Skeletal muscle tissue (tissue), 4 donors: ENCODE measurements around the gene UBE2H. TPM values are rescaled to one million over a fixed set of nuclear protein-coding genes. Genes with fewer than 3 reads are reported as not detected.
"Not testable (repeated sequence)": the region's sequence is repeated elsewhere in the genome, so short reads cannot be mapped to it uniquely, and the experiment has no call there.

Experiments used
- H3K27ac ChIP-seq: one replicate; pipeline ENCODE4 v1.7.0; 2013; ENCODE audit warnings: mild to moderate bottlenecking, low read depth, low read length, inconsistent platforms
- H3K27me3 ChIP-seq, 3 donors: one replicate each; pipeline ENCODE4 v1.7.0; 2013; ENCODE audit warnings: low read length in 3 of 3; ENCODE audit not compliant: control insufficient read depth in 3 of 3, insufficient read depth in 3 of 3
- H3K36me3 ChIP-seq, 3 donors: one replicate each; pipeline ENCODE4 v1.7.0; 2013; ENCODE audit warnings: low read length in 3 of 3; ENCODE audit not compliant: control insufficient read depth in 3 of 3, insufficient read depth in 3 of 3
- H3K4me1 ChIP-seq, 3 donors: one replicate each; pipeline ENCODE4 v1.7.0; 2013; ENCODE audit warnings: low read length in 3 of 3, mild to moderate bottlenecking in 3 of 3; ENCODE audit not compliant: control insufficient read depth in 3 of 3, insufficient read depth in 3 of 3
- H3K4me3 ChIP-seq, 3 donors: one replicate each; pipeline ENCODE4 v1.7.0; 2013; ENCODE audit warnings: low read length in 3 of 3
- H3K9ac ChIP-seq, 3 donors: one replicate each; pipeline ENCODE4 v1.7.0; 2013; ENCODE audit warnings: low read length in 3 of 3, mild to moderate bottlenecking in 3 of 3, moderate library complexity in 2 of 3, low read depth in 1 of 3
- H3K9me3 ChIP-seq, 3 donors: one replicate each; pipeline ENCODE4 v1.7.0; 2013; ENCODE audit warnings: low read length in 3 of 3; ENCODE audit not compliant: control insufficient read depth in 3 of 3
- total RNA-seq: library from RNA; depleted of rRNA; stranded (reverse); fragments of >200 nt; gene quantifications from one replicate; pipeline ENCODE4 v1.2.3, GENCODE V29; 2014
- donor health status: Osteomylitis.

Gene UBE2H
- total RNA-seq, 1 donor from 2014 or later, result 61.6 TPM

DNA sequence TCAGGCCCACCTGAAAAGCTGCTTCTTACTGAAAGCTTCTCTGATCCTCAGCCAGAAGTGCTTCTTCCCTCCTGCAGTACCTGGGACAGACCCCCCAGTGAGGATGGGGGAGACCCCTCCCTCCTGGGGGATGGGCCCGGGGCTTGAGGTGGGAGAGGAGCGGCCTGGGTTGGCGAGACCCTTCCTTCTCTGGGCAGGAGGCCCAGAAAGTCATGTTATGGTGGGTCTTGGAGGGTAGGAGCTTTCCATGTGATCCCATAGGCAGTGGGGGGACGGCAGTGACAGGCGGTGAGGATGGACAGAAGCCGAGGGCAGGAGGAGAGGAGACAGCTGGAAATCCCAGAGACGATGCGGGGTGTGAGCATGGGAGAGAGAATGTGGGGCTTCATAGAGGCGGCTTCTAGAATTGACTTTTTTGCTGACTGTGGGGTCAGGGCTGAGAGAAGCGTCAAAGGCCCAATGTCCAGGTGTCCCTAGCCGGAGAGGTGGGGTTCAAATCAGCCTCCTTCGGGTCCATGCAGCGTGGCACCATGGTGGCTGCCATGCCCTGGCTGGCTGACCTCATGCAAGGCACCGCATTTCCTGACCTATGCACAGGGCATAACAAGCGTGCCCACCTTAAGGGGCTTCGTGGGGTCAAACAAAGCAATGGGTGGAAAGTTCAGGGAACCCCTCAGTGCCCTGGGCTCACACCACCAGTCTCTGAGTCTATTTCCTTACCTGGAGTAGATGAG is 154.0 kb downstream of the UBE2H start:
- H3K27me3 ChIP-seq, result no peaks in the 10 kb centered on the region
- H3K4me3 ChIP-seq, result no peak overlapping the region
- H3K27ac ChIP-seq, result no peak overlapping the region
- no peaks in the 10 kb centered on the region for H3K36me3 ChIP-seq
- H3K9ac ChIP-seq, result no peak overlapping the region
- no peaks in the 10 kb centered on the region for H3K9me3 ChIP-seq
- peaks cover 6 to 18% (median 11%) of the 10 kb centered on the region in 3 donors for H3K4me1 ChIP-seq

DNA sequence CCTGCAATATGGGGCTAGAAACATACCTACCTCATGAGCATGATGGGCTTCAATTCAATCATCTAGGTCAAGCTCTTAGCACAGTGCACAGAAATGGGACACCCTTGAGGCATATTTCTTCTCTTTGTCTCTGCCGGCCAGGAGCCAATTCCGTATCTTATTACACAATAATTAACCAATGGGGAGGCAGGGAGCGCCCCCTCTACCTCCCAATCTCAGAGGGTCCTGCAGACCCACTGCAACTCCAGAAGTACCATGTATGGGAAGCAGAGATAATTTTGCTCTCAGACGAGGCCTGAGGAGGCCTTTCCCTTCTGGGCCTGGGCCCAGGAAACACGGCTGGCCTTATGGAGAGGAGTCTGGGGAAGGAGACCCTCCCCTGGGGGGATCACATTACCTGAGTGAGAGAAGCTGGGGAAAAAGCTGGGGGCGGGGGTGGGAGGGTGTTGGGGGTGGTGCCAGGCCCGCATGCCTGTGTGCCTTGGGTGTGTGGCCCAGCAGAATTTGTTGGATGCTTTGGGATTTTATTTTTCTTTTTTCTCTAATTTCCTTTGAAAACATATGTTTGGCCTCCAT is 155.5 kb downstream of the UBE2H start:
- H3K36me3 ChIP-seq, result no peaks in the 10 kb centered on the region
- no peak overlapping the region for H3K9ac ChIP-seq
- no peaks in the 10 kb centered on the region for H3K9me3 ChIP-seq
- no peak overlapping the region for H3K4me3 ChIP-seq
- H3K4me1 ChIP-seq, result peaks cover 6 to 18% (median 11%) of the 10 kb centered on the region in 3 donors
- H3K27ac ChIP-seq, result no peak overlapping the region
- H3K27me3 ChIP-seq, result no peaks in the 10 kb centered on the region

DNA sequence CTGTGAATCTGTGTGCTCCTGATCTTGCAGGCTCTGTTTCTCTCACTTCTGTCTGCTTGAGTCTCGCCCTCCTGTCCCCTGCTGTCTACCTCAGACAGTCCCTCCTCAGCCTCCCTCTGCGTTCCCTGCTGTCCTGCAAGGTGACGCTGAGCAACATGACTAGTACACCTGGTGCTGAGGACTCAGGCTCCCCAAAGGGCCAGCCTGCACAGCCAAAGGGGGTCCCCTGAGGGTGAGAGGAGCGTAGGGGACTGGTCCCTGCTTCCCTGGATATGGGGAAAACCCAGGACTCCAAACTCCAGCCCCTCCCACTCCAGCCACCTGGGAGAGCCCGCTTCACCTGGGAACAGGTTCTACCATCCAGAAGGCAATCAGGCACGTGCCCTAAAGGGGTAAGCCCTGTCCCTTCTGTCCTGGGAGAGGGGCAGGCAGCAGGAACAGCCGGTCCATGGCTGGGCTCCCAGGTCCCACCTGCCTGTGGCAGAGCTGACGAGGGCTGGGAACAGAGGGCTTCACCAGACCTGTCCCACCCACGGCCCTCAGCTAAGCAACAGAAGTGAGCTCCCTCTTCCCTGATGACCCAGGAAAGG is 156.5 kb downstream of the UBE2H start:
- no peak overlapping the region for H3K27ac ChIP-seq
- H3K9ac ChIP-seq, result no peak overlapping the region
- H3K9me3 ChIP-seq, result no peaks in the 10 kb centered on the region
- no peak overlapping the region for H3K4me3 ChIP-seq
- H3K4me1 ChIP-seq, result peaks cover 6 to 18% (median 11%) of the 10 kb centered on the region in 3 donors
- no peaks in the 10 kb centered on the region for H3K36me3 ChIP-seq
- H3K27me3 ChIP-seq, result no peaks in the 10 kb centered on the region

DNA sequence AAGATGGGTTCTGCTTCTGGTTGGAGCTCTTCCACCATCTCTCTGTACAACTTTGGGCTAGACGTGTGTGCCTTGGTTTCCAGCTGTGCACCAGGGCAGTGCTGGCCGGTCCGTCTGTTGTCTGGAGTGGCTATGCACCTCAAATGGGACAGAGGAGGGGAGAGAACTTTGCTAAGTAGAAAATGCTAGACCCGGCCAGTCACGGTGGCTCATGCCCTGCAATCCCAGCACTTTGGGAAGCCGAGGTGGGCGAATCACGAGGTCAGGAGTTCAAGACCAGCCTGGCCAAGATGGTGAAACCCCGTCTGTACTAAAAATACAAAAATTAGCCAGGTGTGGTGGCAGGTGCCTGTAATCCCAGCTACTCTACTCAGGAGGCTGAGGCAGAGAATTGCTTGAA is 158.3 kb downstream of the UBE2H start:
- not testable (repeated sequence) for H3K9me3 ChIP-seq, H3K9ac ChIP-seq, H3K4me3 ChIP-seq, H3K27me3 ChIP-seq, H3K36me3 ChIP-seq, H3K27ac ChIP-seq
- peaks cover 6 to 18% (median 11%) of the 10 kb centered on the region in 3 donors for H3K4me1 ChIP-seq

DNA sequence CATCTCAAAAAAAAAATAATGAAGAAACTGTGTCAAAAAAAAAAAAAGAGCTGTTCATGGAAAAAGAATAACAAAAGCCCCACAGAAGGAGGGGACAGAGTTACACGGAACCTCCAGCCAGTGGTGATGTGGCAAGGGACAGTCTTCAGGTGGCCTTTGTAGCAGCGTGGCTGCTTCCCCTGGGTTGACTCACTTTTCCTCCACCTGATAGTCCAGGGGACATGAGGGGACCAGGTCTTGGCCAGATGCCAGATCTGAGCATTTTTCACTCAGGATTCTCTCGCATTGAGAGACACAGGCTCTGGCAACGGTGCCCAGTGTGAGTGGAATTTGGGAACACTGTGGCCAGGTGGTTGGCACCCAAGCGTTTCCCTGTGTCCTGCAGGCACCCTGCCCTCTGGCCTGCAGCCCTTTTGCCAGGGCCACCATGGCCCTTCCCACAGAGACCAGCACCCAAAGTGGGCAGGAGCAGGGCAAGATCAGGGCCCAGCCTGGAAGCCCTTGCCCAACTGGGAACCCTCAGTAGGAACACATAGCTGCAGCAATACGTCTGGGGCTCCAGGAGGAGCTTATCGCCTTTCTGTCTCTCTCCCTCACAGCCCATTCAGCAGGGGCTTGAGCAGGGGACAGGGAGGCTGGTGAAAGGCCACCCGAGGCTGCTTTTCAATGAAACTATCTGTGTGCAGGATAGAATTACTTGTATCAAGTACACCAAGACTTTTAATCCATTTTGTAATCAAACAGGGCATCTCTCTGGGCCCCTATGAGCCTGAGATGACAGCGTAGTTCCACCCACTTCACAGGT is 159.1 kb downstream of the UBE2H start:
- Histone ChIP-seq H3K36me3 (no peaks in the 10 kb centered on the region), H3K27ac (no peak overlapping the region), H3K9ac (no peak overlapping the region), H3K27me3 (peaks cover 0 to 6% (median 3%) of the 10 kb centered on the region in 3 donors), H3K4me1 (peaks cover 6 to 12% (median 8%) of the 10 kb centered on the region in 3 donors), H3K4me3 (no peak overlapping the region), H3K9me3 (no peaks in the 10 kb centered on the region)

DNA sequence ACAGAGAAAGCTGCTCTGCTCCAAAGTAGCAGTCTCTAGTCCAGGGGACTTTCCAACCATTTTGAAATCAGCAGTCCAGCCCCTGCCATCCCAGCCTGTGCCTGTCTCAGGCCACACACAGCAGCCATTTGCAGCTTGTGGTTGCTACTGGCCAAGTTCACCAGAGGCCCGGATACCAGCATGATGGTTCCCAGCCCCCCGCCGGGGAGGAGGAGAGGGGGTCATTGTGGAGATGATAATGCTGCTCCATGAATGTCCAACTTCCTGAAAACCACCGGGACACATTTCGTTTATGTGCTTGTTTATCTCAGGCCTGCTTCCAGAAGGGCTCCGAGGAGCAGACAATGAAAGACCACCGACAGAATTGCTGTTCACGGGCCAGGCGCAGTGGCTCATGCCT is 160.0 kb downstream of the UBE2H start:
- H3K4me3 ChIP-seq, result no peak overlapping the region
- H3K9ac ChIP-seq, result no peak overlapping the region
- peaks cover under 1 to 2% (median 1%) of the 10 kb centered on the region in 3 donors for H3K4me1 ChIP-seq
- H3K27ac ChIP-seq, result no peak overlapping the region
- H3K9me3 ChIP-seq, result no peaks in the 10 kb centered on the region
- peaks cover 0 to 10% (median 4%) of the 10 kb centered on the region in 3 donors for H3K27me3 ChIP-seq
- H3K36me3 ChIP-seq, result no peaks in the 10 kb centered on the region

DNA sequence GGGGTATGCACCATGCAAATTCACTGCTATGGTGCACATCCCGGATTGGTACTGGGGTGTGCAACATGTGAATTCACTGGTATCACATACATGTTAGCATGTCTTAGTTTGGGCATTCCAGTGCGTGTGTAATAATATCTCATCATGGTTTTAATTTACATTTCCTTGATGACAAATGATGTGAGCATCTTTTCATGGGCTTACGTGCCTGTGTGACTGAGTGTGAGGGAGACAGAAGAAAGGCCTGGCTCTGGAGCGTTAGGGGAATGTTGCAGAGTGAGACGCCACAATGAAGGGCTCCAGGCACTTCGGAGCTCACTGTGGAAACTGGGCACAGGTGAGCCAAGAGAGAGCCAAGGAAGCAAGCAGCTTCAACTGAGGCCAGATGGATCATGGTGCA is 162.6 kb downstream of the UBE2H start:
- H3K9me3 ChIP-seq, result no peaks in the 10 kb centered on the region
- H3K36me3 ChIP-seq, result no peaks in the 10 kb centered on the region
- no peak overlapping the region for H3K4me3 ChIP-seq
- peaks cover 17 to 28% (median 25%) of the 10 kb centered on the region in 3 donors for H3K27me3 ChIP-seq
- no peak overlapping the region for H3K27ac ChIP-seq
- H3K4me1 ChIP-seq, result peaks cover 4 to 7% (median 6%) of the 10 kb centered on the region in 3 donors
- H3K9ac ChIP-seq, result no peak overlapping the region

DNA sequence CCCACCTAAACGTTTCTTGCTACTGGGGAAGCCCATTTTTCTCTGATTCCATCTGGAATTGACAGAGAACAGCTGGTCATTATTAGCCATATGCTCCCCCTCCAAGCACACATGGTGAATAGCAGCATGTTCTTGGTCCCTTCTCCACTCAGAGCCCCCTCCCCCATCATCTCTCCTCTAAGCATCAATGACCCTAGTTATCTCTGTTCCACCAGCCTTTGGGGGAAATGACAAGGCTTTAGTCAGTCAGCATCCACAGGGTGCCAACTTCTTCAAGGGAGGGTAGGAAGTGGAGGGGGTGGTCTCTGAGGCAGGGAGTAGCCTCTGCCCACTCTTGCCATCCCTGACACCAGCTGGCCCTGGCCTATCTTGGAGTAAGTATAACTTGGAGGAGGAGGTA is 163.1 kb downstream of the UBE2H start:
- peaks cover 21 to 33% (median 30%) of the 10 kb centered on the region in 3 donors for H3K27me3 ChIP-seq
- no peak overlapping the region for H3K4me3 ChIP-seq
- H3K9ac ChIP-seq, result no peak overlapping the region
- peaks cover 9 to 11% (median 10%) of the 10 kb centered on the region in 3 donors for H3K4me1 ChIP-seq
- H3K27ac ChIP-seq, result no peak overlapping the region
- no peaks in the 10 kb centered on the region for H3K9me3 ChIP-seq
- H3K36me3 ChIP-seq, result no peaks in the 10 kb centered on the region

DNA sequence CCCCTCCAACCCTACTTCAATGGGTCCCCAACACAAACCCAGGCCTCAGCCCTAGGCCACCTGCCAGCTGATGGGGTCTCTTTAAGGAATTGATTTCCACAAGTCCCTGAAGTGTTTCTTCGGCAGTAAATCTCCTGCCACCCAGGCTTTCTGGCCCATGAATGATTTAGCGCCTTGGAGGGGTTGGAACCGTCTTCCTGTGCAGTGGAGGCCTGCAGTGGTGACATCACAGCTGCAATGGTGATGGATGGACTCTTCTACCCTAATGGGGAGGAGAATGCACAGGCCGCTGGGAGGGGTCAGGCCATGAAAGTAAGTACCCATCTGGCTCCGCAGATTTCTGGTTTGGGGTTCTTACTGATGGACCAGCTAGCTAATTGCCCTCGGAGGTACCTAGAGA is 163.8 kb downstream of the UBE2H start:
- Histone ChIP-seq H3K9ac (no peak overlapping the region), H3K27ac (no peak overlapping the region), H3K9me3 (no peaks in the 10 kb centered on the region), H3K4me1 (peaks cover 9 to 14% (median 14%) of the 10 kb centered on the region in 3 donors), H3K4me3 (no peak overlapping the region), H3K27me3 (peaks cover 28 to 40% (median 35%) of the 10 kb centered on the region in 3 donors), H3K36me3 (no peaks in the 10 kb centered on the region)
